ENCODE results near the gene FBXO45. TPM values are rescaled to one million over a fixed set of nuclear protein-coding genes. Genes with fewer than 3 reads are reported as not detected.

Gene FBXO45
- total and polyA plus RNA-seq, 2 donors (not counting 1 experiment from before 2014, with no cell fraction given) = 0.98 to 4.7 TPM

DNA sequence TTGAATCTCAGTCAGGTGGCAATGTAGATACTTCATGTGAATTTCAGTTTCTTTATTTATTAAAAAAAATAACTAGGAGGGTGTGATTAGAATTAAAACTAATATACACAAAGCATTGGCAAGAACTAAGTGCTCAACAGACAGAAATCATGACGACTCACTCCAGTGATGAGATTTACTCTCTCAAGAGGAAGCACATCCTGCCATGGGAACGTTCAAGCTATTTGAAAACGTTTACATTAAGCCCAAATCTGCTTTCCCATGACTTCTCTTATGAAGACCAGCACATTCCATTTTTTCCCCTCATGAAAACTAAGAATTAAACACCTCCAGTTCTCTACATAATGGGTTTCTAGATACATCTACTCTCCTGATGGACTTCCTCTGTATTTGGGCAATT lies 8.6 kb upstream of the FBXO45 start:
- ATAC-seq (ENCODE audit: low read depth) (no peak), DNase-seq (no peak)
- H3K79me2 ChIP-seq (ENCODE audit: control insufficient read depth, insufficient read depth, low read length) = peaks cover 19% of the 10 kb centered on the region
- intact Hi-C loops (cut with micrococcal nuclease) = no loop called here
- no peak overlapping the region for H3K27ac Mint-ChIP-seq
- H3K4me1 ChIP-seq (ENCODE audit: control insufficient read depth in 2 of 2, insufficient read depth in 2 of 2, low read length in 2 of 2) = peaks cover 3 to 5% of the 10 kb centered on the region in 2 donors
- H3K27ac ChIP-seq (ENCODE audit: low read length in 2 of 2) = no peak overlapping the region
- H3K9me3 Mint-ChIP-seq (ENCODE audit: insufficient read depth) = no peaks in the 10 kb centered on the region
- H3K27me3 ChIP-seq (replicated peaks in 1 of 4; ENCODE audit: control extremely low read depth in 1 of 4, control insufficient read depth in 3 of 4, insufficient read depth in 4 of 4, low read length in 3 of 4) = no peaks in the 10 kb centered on the region
- no peak overlapping the region for H3K4me3 Mint-ChIP-seq
- TF ChIP-seq EZH2 (IDR thresholded peaks at IDR 0.05; ENCODE audit: borderline replicate concordance, insufficient read depth, low read depth, low read length, poor library complexity, severe bottlenecking) = no peak
- TF ChIP-seq, protein P1, sequence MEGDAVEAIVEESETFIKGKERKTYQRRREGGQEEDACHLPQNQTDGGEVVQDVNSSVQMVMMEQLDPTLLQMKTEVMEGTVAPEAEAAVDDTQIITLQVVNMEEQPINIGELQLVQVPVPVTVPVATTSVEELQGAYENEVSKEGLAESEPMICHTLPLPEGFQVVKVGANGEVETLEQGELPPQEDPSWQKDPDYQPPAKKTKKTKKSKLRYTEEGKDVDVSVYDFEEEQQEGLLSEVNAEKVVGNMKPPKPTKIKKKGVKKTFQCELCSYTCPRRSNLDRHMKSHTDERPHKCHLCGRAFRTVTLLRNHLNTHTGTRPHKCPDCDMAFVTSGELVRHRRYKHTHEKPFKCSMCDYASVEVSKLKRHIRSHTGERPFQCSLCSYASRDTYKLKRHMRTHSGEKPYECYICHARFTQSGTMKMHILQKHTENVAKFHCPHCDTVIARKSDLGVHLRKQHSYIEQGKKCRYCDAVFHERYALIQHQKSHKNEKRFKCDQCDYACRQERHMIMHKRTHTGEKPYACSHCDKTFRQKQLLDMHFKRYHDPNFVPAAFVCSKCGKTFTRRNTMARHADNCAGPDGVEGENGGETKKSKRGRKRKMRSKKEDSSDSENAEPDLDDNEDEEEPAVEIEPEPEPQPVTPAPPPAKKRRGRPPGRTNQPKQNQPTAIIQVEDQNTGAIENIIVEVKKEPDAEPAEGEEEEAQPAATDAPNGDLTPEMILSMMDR (IDR thresholded peaks at IDR 0.05) = no peak
- H3K36me3 ChIP-seq (replicated peaks in 1 of 2; ENCODE audit: control extremely low read depth in 1 of 2, control insufficient read depth in 1 of 2, extremely low read depth in 1 of 2, insufficient read depth in 2 of 2, low read length in 1 of 2) = peaks cover 13 to 27% of the 10 kb centered on the region in 2 experiments
- CTCF ChIA-PET = interaction anchor here (0.6 kb wide), 1 partner anchor 291 kb away, joined by 3 read pairs; no protein-coding TSS in a partner anchor
- H3K4me2 ChIP-seq (replicated peaks; ENCODE audit: low read depth, low read length, poor library complexity, severe bottlenecking) = no peak overlapping the region
- peaks cover 4% of the 10 kb centered on the region for H4K20me1 ChIP-seq (ENCODE audit: control insufficient read depth, insufficient read depth, low read length, poor library complexity, severe bottlenecking)
- H3K27me3 Mint-ChIP-seq = no peaks in the 10 kb centered on the region
- POLR2A ChIA-PET = no interaction called here
- H3K4me3 ChIP-seq (ENCODE audit: control extremely low read depth in 1 of 5, extremely low read depth in 1 of 5, insufficient read depth in 1 of 5, low read depth in 2 of 5, low read length in 4 of 5) = no peak overlapping the region
- peaks cover 9% of the 10 kb centered on the region for H3K4me1 Mint-ChIP-seq
- no peaks in the 10 kb centered on the region for H3K9me3 ChIP-seq (ENCODE audit: control extremely low read depth in 1 of 3, control insufficient read depth in 2 of 3, insufficient read depth in 1 of 3, low read length in 2 of 3)
- no peak overlapping the region for H3K9ac ChIP-seq (ENCODE audit: low read length)
- H2AFZ ChIP-seq (ENCODE audit: insufficient read depth, low read depth, low read length, poor library complexity, severe bottlenecking) = no peak overlapping the region
- WGBS (ENCODE audit: insufficient coverage) = 100% methylated on average over 1 of the region's 3 CpGs

GRCh38 chr3:196563721-196564225 lies 4.7 kb upstream of the FBXO45 start:
- 78% methylated on average over 6 of the region's 9 CpGs for WGBS (ENCODE audit: insufficient coverage)
- CTCF ChIA-PET = interaction anchor here (0.6 kb wide), 1 partner anchor 136 kb away, joined by 3 read pairs; no protein-coding TSS in a partner anchor
- Mint-ChIP-seq H3K4me1 (peaks cover 16% of the 10 kb centered on the region), H3K9me3 (ENCODE audit: insufficient read depth) (no peaks in the 10 kb centered on the region), H3K27me3 (no peaks in the 10 kb centered on the region), H3K4me3 (no peak overlapping the region), H3K27ac (no peak overlapping the region)
- H3K9ac ChIP-seq (ENCODE audit: low read length) = no peak overlapping the region
- H2AFZ ChIP-seq (ENCODE audit: insufficient read depth, low read depth, low read length, poor library complexity, severe bottlenecking) = no peak overlapping the region
- no peak overlapping the region for H3K27ac ChIP-seq (ENCODE audit: low read length in 2 of 2)
- H3K4me1 ChIP-seq (ENCODE audit: control insufficient read depth in 2 of 2, insufficient read depth in 2 of 2, low read length in 2 of 2) = peaks cover 8 to 9% of the 10 kb centered on the region in 2 donors
- H3K79me2 ChIP-seq (ENCODE audit: control insufficient read depth, insufficient read depth, low read length) = peaks cover 41% of the 10 kb centered on the region
- no peak overlapping the region for H3K4me2 ChIP-seq (replicated peaks; ENCODE audit: low read depth, low read length, poor library complexity, severe bottlenecking)
- no peak for ATAC-seq (ENCODE audit: low read depth)
- TF ChIP-seq, protein P1 (IDR thresholded peaks at IDR 0.05) = no peak
- TF ChIP-seq EZH2 (IDR thresholded peaks at IDR 0.05; ENCODE audit: borderline replicate concordance, insufficient read depth, low read depth, low read length, poor library complexity, severe bottlenecking) = no peak
- H3K27me3 ChIP-seq (replicated peaks in 1 of 4; ENCODE audit: control extremely low read depth in 1 of 4, control insufficient read depth in 3 of 4, insufficient read depth in 4 of 4, low read length in 3 of 4) = no peaks in the 10 kb centered on the region
- DNase-seq = no peak
- H3K36me3 ChIP-seq (replicated peaks in 1 of 2; ENCODE audit: control extremely low read depth in 1 of 2, control insufficient read depth in 1 of 2, extremely low read depth in 1 of 2, insufficient read depth in 2 of 2, low read length in 1 of 2) = peaks cover 13 to 30% of the 10 kb centered on the region in 2 experiments
- no peaks in the 10 kb centered on the region for H3K9me3 ChIP-seq (ENCODE audit: control extremely low read depth in 1 of 3, control insufficient read depth in 2 of 3, insufficient read depth in 1 of 3, low read length in 2 of 3)
- no peak overlapping the region for H3K4me3 ChIP-seq (ENCODE audit: control extremely low read depth in 1 of 5, extremely low read depth in 1 of 5, insufficient read depth in 1 of 5, low read depth in 2 of 5, low read length in 4 of 5)
- intact Hi-C loops (cut with micrococcal nuclease) = no loop called here
- POLR2A ChIA-PET = no interaction called here
- H4K20me1 ChIP-seq (ENCODE audit: control insufficient read depth, insufficient read depth, low read length, poor library complexity, severe bottlenecking) = peaks cover 4% of the 10 kb centered on the region
